Keratinocyte (primary cell): ENCODE measurements around the gene PPARA. TPM values are rescaled to one million over a fixed set of nuclear protein-coding genes. Genes with fewer than 3 reads are reported as not detected.

ENCODE experiments used
- DNase-seq: peaks from one replicate; pipeline ENCODE4 v3.0.0-alpha.2; 2011; ENCODE audit warnings: low read depth, missing footprints, low spot score
- FAIRE-seq: peaks from 2 replicates; lab custom pipeline; 2011; peaks lifted over from hg19 to GRCh38; lab: Jason Lieb, UNC
- H2AFZ ChIP-seq: 2 replicates; pipeline ENCODE4 v1.6.0; 2012; ENCODE audit warnings: low read length, control low read depth, inconsistent platforms; ENCODE audit not compliant: control insufficient read depth
- H3K27ac ChIP-seq: 2 replicates; pipeline ENCODE4 v1.5.1; 2011; ENCODE audit warnings: low read length; ENCODE audit not compliant: control insufficient read depth, insufficient read depth
- H3K27me3 ChIP-seq: 3 replicates; pipeline ENCODE4 v1.6.0; 2011; ENCODE audit warnings: low read length; ENCODE audit not compliant: control insufficient read depth, insufficient read depth; ENCODE audit errors: extremely low read depth
- H3K36me3 ChIP-seq, 2 experiments: 2 replicates in 1 of 2; 3 replicates in 1 of 2; pipeline ENCODE4 v1.5.1; 2011; ENCODE audit warnings: low read length in 2 of 2, mild to moderate bottlenecking in 1 of 2; ENCODE audit not compliant: control insufficient read depth in 2 of 2, insufficient read depth in 2 of 2; ENCODE audit errors: extremely low read depth in 1 of 2
- H3K4me1 ChIP-seq: 3 replicates; pipeline ENCODE4 v1.5.1; 2011; ENCODE audit warnings: low read length; ENCODE audit not compliant: control insufficient read depth, insufficient read depth; ENCODE audit errors: extremely low read depth
- H3K4me2 ChIP-seq: 3 replicates; pipeline ENCODE4 v1.6.0; 2011; ENCODE audit warnings: low read depth, low read length; ENCODE audit not compliant: control insufficient read depth, insufficient read depth; ENCODE audit errors: extremely low read depth
- H3K4me3 ChIP-seq, 3 experiments: fragments of 200-600 bp in 1 of 3; sonication (generic) in 1 of 3; 2 replicates in 2 of 3; 3 replicates in 1 of 3; pipeline ENCODE4 v1.5.1; 2011 to 2016; ENCODE audit warnings: low read length in 3 of 3, mild to moderate bottlenecking in 3 of 3, control low read depth in 2 of 3, inconsistent platforms in 1 of 3, low read depth in 1 of 3, mixed read lengths in 1 of 3, mixed run types in 1 of 3, moderate library complexity in 1 of 3; ENCODE audit not compliant: control insufficient read depth in 2 of 3, insufficient read depth in 2 of 3; ENCODE audit errors: extremely low read depth in 1 of 3
- H3K79me2 ChIP-seq: 2 replicates; pipeline ENCODE4 v1.6.0; 2012; ENCODE audit warnings: low read length; ENCODE audit not compliant: control insufficient read depth, insufficient read depth
- H3K9ac ChIP-seq: 3 replicates; pipeline ENCODE4 v1.6.0; 2011; ENCODE audit warnings: low read length; ENCODE audit not compliant: control insufficient read depth, insufficient read depth; ENCODE audit errors: extremely low read depth
- H3K9me1 ChIP-seq: 3 replicates; pipeline ENCODE4 v1.6.0; 2011; ENCODE audit warnings: low read length; ENCODE audit not compliant: control insufficient read depth, insufficient read depth; ENCODE audit errors: extremely low read depth
- H3K9me3 ChIP-seq: 2 replicates; pipeline ENCODE4 v1.5.1; 2012; ENCODE audit warnings: low read depth, low read length; ENCODE audit not compliant: control insufficient read depth
- H4K20me1 ChIP-seq: 3 replicates; pipeline ENCODE4 v1.6.0; 2011; ENCODE audit warnings: low read length; ENCODE audit not compliant: control insufficient read depth, insufficient read depth; ENCODE audit errors: extremely low read depth
- CTCF ChIP-seq, 3 experiments: IDR thresholded peaks in 1 of 3; conservative IDR thresholded peaks in 1 of 3; optimal IDR thresholded peaks in 1 of 3; 2 replicates in 2 of 3; 3 replicates in 1 of 3; pipeline versions ENCODE3 to v1.5.1; 2011; ENCODE audit warnings: low read length in 3 of 3, mild to moderate bottlenecking in 3 of 3, moderate library complexity in 2 of 3, control low read depth in 1 of 3, inconsistent platforms in 1 of 3; ENCODE audit not compliant: insufficient read depth in 2 of 3; ENCODE audit errors: extremely low read depth in 1 of 3
- EZH2 ChIP-seq: IDR thresholded peaks from one replicate; pipeline ENCODE4 v1.6.1; 2012; ENCODE audit warnings: inconsistent platforms, mild to moderate bottlenecking, low read length, moderate library complexity
- dilution Hi-C: fragments of 300-500 bp; cut with MboI; formaldehyde crosslinking; loops from one replicate; pipeline ENCODE4 v1.7.0; 2020; ENCODE audit warnings: low sequenced_read_pairs; ENCODE audit not compliant: extremely low pct_ligation_motif_present
- polyA plus RNA-seq, 5 experiments: library from polyadenylated mRNA; depleted of rRNA in 3 of 5; stranded (reverse) in 3 of 5; stranded (forward) in 1 of 5; unstranded in 1 of 5; fragments of >200 nt; gene quantifications; 1 replicate in 1 of 5; 2 replicates in 3 of 5; 3 replicates in 1 of 5; pipeline versions ENCODE4 v1.2.1 to v1.2.3, GENCODE V29; 2011 to 2012; ENCODE audit warnings: missing spikeins in 2 of 5, low read depth in 1 of 5, low replicate concordance in 1 of 5

The PPARA gene
- polyA plus RNA-seq, 1 donor (not counting 4 experiments of a cell fraction or from before 2014, with no cell fraction given), result 4.9 TPM

- Histone ChIP-seq H3K79me2 (no peaks in the 10 kb centered on the region), H3K4me3 (no peak overlapping the region), H3K27me3 (no peaks in the 10 kb centered on the region), H3K9me3 (no peaks in the 10 kb centered on the region), H3K27ac (no peak overlapping the region), H4K20me1 (peaks cover 62% of the 10 kb centered on the region), H3K4me1 (peaks cover 21% of the 10 kb centered on the region), H3K36me3 (peaks cover 8 to 35% of the 10 kb centered on the region in 2 experiments), H3K4me2 (no peak overlapping the region), H3K9ac (no peak overlapping the region), H2AFZ (no peak overlapping the region), H3K9me1 (no peaks in the 10 kb centered on the region)
- FAIRE-seq, result no peak
- dilution Hi-C loops, result no loop called here
- DNase-seq, result no peak
- no peak for TF ChIP-seq CTCF (optimal IDR thresholded peaks at IDR 0.05 in 1 of 3, IDR thresholded peaks at IDR 0.05 in 1 of 3, conservative IDR thresholded peaks at IDR 0.05 in 1 of 3; ENCODE audit: extremely low read depth in 1 of 3, insufficient read depth in 2 of 3, low read length in 3 of 3)
These were observed 38.5 kb upstream of the PPARA start for GRCh38 chr22:46111645-46112306.

GRCh38 chr22:46112405-46112804 is 37.9 kb upstream of the PPARA start:
- H3K4me1 ChIP-seq, result peaks cover 14% of the 10 kb centered on the region
- no peak overlapping the region for H3K4me3 ChIP-seq
- H3K4me2 ChIP-seq, result no peak overlapping the region
- H4K20me1 ChIP-seq, result peaks cover 58% of the 10 kb centered on the region
- no peak overlapping the region for H2AFZ ChIP-seq
- H3K36me3 ChIP-seq, result peaks cover 8 to 35% of the 10 kb centered on the region in 2 experiments
- dilution Hi-C loops, result no loop called here
- H3K9ac ChIP-seq, result no peak overlapping the region
- H3K27ac ChIP-seq, result no peak overlapping the region
- no peaks in the 10 kb centered on the region for H3K9me3 ChIP-seq
- no peaks in the 10 kb centered on the region for H3K79me2 ChIP-seq
- TF ChIP-seq CTCF (optimal IDR thresholded peaks at IDR 0.05 in 1 of 3, IDR thresholded peaks at IDR 0.05 in 1 of 3, conservative IDR thresholded peaks at IDR 0.05 in 1 of 3; ENCODE audit: extremely low read depth in 1 of 3, insufficient read depth in 2 of 3, low read length in 3 of 3) (no peak), EZH2 (no peak)
- no peak for DNase-seq
- no peak for FAIRE-seq
- no peaks in the 10 kb centered on the region for H3K9me1 ChIP-seq
- H3K27me3 ChIP-seq, result no peaks in the 10 kb centered on the region
